ENCODE measurements around the gene DNAJC5.

GRCh38 chr20:63863021-63863797 lies 31.7 kb upstream of the DNAJC5 start:
- TF ChIP-seq POLR2A (IDR thresholded peaks at IDR 0.05) (no peak), CTCF (IDR thresholded peaks at IDR 0.05) (no peak)
